HEK293 (cell line): ENCODE data around the gene DNMT3A.

Source experiments
- PBX3 ChIP-seq: sonication (generic); formaldehyde crosslinking; IDR thresholded peaks from 2 replicates; pipeline ENCODE4 v1.8.1; 2022; ENCODE audit warnings: mild to moderate bottlenecking, moderate library complexity, missing genetic modification reagents
- ZNF146 ChIP-seq: fragments of 450-650 bp; formaldehyde crosslinking; IDR thresholded peaks from 2 replicates; pipeline ENCODE4 v1.5.1; 2016; ENCODE audit warnings: missing biosample characterization, missing genetic modification characterization
- ZNF274 ChIP-seq, 2 experiments: fragments of 200-500 bp in 1 of 2; fragments of 450-650 bp in 1 of 2; sonication (Bioruptor generic) in 1 of 2; formaldehyde crosslinking in 1 of 2; IDR thresholded peaks; 2 replicates each; pipeline versions ENCODE4 v1.5.1 to v1.6.1; 2014 to 2016; ENCODE audit warnings: borderline replicate concordance in 1 of 2, inconsistent platforms in 1 of 2, low read length in 1 of 2, missing biosample characterization in 1 of 2, missing genetic modification characterization in 1 of 2
- ZNF530 ChIP-seq: fragments of 450-650 bp; formaldehyde crosslinking; IDR thresholded peaks from 2 replicates; pipeline ENCODE4 v1.5.1; 2016; ENCODE audit warnings: low read depth, missing biosample characterization, missing genetic modification characterization
- ZNF677 ChIP-seq: fragments of 450-650 bp; IDR thresholded peaks from 2 replicates; pipeline ENCODE4 v1.5.0; 2018; ENCODE audit warnings: missing biosample characterization, mild to moderate bottlenecking, missing genetic modification characterization, moderate library complexity
- ZNF777 ChIP-seq: fragments of 450-650 bp; formaldehyde crosslinking; IDR thresholded peaks from 2 replicates; pipeline ENCODE4 v1.5.1; 2017; ENCODE audit warnings: missing biosample characterization, missing genetic modification characterization, borderline replicate concordance
- TF ChIP-seq, protein P1 (sequence below): fragments of 450-650 bp; formaldehyde crosslinking; IDR thresholded peaks from 2 replicates; pipeline ENCODE4 v1.5.1; 2016; ENCODE audit warnings: missing biosample characterization, missing genetic modification characterization

DNA sequence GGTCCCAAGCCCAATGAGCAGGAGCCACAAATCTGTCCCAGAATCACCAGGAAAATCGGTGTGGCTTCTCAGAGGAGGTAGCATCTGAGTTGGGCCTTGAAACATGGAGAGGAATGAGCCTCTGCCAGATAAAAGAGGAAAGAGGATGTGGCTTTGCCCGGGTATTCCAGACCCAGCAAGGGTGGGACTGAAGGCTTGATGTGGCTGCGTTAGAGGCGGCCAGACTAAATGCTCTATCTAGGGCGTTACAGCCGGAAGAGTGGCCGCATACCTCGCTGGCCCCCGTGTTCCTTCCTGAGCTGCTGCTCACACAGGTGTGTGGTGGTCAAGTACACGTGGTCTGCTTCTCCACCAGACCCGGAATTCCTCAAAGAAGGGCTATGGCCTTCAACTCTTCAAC lies 139.4 kb downstream of the DNMT3A start:
- no peak for TF ChIP-seq ZNF274 (IDR thresholded peaks at IDR 0.05; ENCODE audit: low read length)
- TF ChIP-seq ZNF274 (tag by site-specific recombination; IDR thresholded peaks at IDR 0.05; ENCODE audit: borderline replicate concordance), result no peak
- TF ChIP-seq, protein P1, sequence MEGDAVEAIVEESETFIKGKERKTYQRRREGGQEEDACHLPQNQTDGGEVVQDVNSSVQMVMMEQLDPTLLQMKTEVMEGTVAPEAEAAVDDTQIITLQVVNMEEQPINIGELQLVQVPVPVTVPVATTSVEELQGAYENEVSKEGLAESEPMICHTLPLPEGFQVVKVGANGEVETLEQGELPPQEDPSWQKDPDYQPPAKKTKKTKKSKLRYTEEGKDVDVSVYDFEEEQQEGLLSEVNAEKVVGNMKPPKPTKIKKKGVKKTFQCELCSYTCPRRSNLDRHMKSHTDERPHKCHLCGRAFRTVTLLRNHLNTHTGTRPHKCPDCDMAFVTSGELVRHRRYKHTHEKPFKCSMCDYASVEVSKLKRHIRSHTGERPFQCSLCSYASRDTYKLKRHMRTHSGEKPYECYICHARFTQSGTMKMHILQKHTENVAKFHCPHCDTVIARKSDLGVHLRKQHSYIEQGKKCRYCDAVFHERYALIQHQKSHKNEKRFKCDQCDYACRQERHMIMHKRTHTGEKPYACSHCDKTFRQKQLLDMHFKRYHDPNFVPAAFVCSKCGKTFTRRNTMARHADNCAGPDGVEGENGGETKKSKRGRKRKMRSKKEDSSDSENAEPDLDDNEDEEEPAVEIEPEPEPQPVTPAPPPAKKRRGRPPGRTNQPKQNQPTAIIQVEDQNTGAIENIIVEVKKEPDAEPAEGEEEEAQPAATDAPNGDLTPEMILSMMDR (tag by site-specific recombination), result no peak
- TF ChIP-seq ZNF146 (tag by site-specific recombination), result no peak
- TF ChIP-seq ZNF677 (tag by site-specific recombination), result no peak
- no peak for TF ChIP-seq ZNF777 (tag by site-specific recombination)
- no peak for TF ChIP-seq PBX3 (CRISPR knock-in tag)
- no peak for TF ChIP-seq ZNF530
